ENCODE results near the gene TRDMT1.

DNA sequence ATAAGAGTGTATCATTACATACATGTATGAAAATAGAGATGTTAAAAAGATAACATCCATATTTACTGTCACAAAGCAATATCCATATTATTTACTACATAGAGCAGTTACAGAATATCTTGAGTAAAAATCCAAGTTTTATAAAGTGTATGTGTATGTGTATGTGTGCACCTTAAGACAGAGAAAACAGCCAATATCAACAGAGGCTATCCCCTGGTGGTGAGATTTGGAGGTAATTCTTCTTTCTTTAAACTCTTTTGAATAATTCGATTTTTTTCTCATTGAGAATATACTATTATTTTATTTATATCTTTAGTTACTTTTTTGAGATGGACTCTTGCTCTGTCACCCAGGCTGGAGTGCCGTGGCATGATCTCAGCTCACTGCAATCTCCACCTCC is 18.4 kb downstream of the TRDMT1 start:
- TF ChIP-seq EZH2phosphoT487 (IDR thresholded peaks at IDR 0.05; ENCODE audit: low read depth, severe bottlenecking, unreplicated experiment), result no peak
- TF ChIP-seq, protein P1, sequence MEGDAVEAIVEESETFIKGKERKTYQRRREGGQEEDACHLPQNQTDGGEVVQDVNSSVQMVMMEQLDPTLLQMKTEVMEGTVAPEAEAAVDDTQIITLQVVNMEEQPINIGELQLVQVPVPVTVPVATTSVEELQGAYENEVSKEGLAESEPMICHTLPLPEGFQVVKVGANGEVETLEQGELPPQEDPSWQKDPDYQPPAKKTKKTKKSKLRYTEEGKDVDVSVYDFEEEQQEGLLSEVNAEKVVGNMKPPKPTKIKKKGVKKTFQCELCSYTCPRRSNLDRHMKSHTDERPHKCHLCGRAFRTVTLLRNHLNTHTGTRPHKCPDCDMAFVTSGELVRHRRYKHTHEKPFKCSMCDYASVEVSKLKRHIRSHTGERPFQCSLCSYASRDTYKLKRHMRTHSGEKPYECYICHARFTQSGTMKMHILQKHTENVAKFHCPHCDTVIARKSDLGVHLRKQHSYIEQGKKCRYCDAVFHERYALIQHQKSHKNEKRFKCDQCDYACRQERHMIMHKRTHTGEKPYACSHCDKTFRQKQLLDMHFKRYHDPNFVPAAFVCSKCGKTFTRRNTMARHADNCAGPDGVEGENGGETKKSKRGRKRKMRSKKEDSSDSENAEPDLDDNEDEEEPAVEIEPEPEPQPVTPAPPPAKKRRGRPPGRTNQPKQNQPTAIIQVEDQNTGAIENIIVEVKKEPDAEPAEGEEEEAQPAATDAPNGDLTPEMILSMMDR (IDR thresholded peaks at IDR 0.05; ENCODE audit: poor library complexity), result peak; percentile 6
